Nucleus accumbens (tissue), 56 donors: ENCODE results near the gene GPR158.
A peak's percentile ranks its signal among the peaks of the same experiment; 100 is the strongest.

ENCODE experiments used
- DNase-seq, 56 donors: peaks; one replicate each; lab custom pipeline; 2025; lab: John Stamatoyannopoulos, UW

GPR158 gene

DNA sequence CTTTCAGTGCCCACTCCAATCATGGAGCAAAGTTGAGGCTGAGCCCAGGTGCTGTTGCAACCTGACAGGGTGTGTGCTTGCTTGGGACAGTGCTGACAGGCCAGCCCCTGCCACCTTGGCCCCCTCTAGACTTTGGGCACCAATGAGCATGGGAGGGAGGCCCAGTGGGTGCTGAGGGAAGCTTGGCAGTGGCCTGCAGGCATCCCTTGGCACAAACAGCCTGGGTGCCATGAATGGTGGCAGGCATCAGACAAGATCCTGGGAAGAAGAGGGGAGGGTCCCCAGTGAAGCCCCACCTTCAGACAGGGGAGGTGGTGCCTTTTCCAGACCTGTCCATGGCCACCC, 214.0 kb downstream of the GPR158 start:
- no peak for DNase-seq

DNA sequence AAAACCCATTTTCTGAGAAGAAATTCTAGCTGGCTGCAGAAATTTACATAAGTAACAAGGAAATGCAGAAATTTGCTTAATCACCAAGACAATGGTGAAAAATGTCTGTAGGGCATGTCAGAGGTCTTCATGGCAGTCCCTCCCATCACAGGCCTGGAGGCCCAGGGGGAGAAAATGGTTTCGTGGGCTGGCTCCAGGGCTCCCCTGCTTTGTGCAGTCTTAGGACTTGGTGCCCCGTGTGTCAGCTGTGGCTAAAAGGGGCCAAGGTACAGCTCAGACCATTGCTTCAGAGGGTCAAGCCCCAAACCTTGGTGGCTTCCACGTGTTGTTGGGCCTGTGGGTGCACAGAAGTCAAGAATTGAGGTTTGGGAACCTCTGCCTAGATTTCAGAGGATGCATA, 215.9 kb downstream of the GPR158 start:
- no peak for DNase-seq

- DNase-seq, result no peak
Measured at GRCh38 chr10:25392132-25392531, 217.3 kb downstream of the GPR158 start.

- no peak for DNase-seq
Measured at GRCh38 chr10:25393621-25394020, 218.8 kb downstream of the GPR158 start.

DNA sequence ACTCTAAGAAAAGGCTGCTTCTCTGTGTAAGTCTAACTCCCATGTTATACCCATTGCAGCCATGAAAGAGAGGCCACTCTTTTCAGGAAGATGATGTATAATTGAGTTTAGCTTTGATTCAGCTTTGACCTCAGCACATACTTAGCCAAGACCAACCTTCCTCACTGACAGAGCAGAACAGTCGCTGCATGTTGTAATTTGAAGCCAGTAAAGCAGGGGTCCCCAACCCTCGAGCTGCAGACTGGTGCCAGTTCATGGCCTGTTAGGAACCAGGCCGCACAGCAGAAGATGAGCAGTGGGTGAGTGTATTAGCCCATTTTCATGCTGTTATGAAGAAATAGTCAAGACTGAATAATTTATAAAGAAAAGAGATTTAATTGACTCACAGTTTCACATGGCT, 223.9 kb downstream of the GPR158 start:
- DNase-seq, result no peak

DNA sequence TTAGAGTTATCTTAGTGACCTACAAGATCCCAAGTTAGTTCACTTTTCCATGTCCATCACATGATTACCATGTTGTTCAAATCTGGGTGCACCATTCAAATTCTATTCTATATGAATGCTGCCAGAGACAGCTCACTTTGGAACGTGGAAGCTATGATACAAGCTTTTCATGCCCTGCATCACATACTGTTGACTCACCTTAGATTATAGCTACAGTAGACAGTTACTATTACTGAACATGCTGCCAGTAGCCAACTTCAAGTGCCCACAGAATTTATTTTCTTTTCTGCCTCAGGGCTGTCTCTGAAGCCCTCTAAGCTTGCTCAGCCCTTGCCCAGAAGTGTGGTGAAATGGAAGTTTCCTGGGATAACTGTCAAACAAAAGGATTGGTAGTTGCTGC, 231.1 kb downstream of the GPR158 start:
- DNase-seq, result no peak

GRCh38 chr10:25417611-25418010, 242.8 kb downstream of the GPR158 start:
- no peak for DNase-seq

DNA sequence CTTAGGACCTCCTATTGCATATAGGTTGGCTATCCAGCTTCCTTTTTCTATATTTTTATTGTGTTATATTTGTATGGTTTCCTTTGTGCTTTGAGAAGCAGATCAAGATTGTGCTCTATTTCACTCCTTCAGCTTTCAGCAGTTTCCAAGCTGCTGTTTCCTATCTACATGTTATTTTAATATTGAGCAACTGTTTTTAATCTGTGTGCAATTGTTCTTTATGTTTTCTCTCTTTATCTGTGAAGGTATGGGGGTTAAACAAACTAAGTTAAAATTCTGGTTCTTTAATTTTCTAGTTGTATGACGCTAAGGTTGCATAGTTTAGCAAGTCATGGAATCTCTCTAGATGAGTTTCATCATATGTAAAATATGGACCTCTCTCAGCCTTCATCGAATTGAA, 251.0 kb downstream of the GPR158 start:
- DNase-seq, result no peak

DNA sequence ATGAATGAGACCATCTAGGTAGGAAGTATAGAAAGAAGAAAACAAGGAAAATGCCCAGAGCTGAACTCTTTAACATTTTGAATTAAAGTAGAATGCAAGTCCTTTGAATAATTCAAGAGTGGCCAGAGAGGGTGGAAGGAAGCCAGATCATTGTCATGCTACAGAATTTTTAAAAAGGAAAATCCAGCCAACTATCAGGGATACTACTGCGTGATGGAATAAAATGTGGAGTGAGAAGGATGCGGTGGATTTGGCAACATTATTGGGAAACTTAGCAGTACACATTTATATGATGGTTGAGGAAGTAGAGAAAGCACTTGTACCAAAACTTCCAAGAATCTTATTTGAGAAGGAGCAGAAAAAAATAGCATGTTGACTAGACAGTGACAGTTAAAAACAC, 261.6 kb downstream of the GPR158 start:
- DNase-seq, result no peak

- peak in 2 of 56 donors; percentile 1 for DNase-seq
Measured at GRCh38 chr10:25441270-25441669, 266.5 kb downstream of the GPR158 start.

GRCh38 chr10:25444266-25444665, 269.5 kb downstream of the GPR158 start:
- no peak for DNase-seq

- DNase-seq, result no peak
Measured at GRCh38 chr10:25451401-25451800, 276.6 kb downstream of the GPR158 start.

GRCh38 chr10:25453619-25454018, 278.8 kb downstream of the GPR158 start:
- no peak for DNase-seq

- DNase-seq, result no peak
Measured at GRCh38 chr10:25455980-25456567, 281.3 kb downstream of the GPR158 start.

GRCh38 chr10:25457552-25457951, 282.8 kb downstream of the GPR158 start:
- DNase-seq, result no peak

- no peak for DNase-seq
Measured at GRCh38 chr10:25465582-25466372, 291.0 kb downstream of the GPR158 start.

DNA sequence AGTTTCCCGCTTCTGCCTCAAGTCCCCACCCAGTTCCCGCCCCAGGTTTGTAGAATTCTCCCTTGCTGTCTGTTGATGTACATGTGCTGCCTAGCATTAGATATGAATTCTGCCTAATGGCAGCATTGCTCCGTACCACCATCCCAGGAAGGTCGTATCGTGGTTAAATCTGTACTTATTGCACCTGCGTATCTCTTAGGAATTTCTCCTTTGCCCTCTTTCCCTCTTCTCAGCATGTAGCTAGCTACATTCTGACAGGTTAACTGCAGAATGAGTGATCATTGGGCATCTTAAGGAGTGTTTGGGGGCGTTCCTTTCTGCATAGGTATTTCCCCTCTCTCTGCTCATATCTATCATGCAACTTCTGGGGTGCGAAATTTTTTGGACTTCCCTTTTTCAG, 293.1 kb downstream of the GPR158 start:
- DNase-seq, result no peak

GRCh38 chr10:25481467-25481866, 306.7 kb downstream of the GPR158 start:
- DNase-seq, result no peak

- peak in 9 of 56 donors; percentile 6 to 47 (median 14) for DNase-seq
Measured at GRCh38 chr10:25483999-25484398, 309.2 kb downstream of the GPR158 start.

GRCh38 chr10:25487266-25487665, 312.5 kb downstream of the GPR158 start:
- no peak for DNase-seq

DNA sequence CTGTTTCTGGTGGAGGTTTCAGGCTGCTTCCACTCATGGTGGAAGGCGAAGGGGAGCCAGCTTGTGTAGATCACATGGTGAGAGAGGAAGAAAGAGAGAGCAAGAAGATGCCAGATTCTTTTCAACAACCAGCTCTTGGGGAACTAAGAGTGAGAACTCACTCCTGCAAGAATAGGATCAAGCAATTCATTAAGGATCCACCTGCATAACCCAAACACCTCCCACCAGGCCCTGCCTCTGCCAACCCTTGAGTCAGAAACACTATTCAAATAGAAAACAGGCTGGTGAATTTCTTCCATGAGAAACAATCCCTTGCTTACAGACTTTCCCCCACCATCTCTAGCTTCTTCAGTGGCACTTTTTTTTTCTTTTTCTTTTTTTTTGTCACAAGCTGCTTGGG, 317.2 kb downstream of the GPR158 start:
- no peak for DNase-seq

- DNase-seq, result no peak
Measured at GRCh38 chr10:25492680-25493079, 317.9 kb downstream of the GPR158 start.
